GM13976 (cell line): ENCODE data around the gene RNPEPL1.

Experiments used
- DNase-seq: peaks from one replicate; pipeline ENCODE4 v3.0.0; 2012; ENCODE audit warnings: low spot score
- in situ Hi-C: fragments of 300-500 bp; cut with MboI; formaldehyde crosslinking; loops from one replicate; pipeline ENCODE4 v1.12.0; 2022; ENCODE audit warnings: low sequenced_read_pairs, mixed read lengths, inconsistent platforms; ENCODE audit not compliant: unreplicated experiment
- TF ChIP-seq, protein P1 (sequence below): IDR thresholded peaks from 2 replicates; pipeline ENCODE4 v1.5.1; 2012; ENCODE audit warnings: borderline replicate concordance, mild to moderate bottlenecking; ENCODE audit not compliant: insufficient read depth; ENCODE audit errors: extremely low read depth, missing control alignments, control extremely low read depth

The RNPEPL1 gene

DNA sequence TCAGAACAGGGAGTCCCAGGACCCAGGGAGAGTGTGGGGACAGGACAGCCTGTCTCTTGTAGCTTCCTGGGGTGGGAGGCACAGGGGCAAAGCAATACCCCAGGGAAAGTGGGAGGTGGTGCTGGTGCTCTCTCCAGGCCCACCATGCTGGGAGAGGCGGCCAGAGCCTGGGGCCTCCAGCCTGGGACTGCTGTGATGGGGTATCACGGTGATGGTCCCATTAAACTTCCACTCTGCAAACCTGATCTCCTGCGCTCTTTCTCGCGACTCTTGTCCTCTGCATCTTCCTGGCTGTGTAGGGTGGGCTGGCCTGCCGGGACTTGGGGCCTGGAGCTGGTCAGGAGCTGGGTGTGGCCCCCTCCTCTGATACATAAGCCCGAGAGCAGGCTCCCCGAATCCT, 10.2 kb downstream of the RNPEPL1 start:
- no peak for DNase-seq
- TF ChIP-seq, protein P1, sequence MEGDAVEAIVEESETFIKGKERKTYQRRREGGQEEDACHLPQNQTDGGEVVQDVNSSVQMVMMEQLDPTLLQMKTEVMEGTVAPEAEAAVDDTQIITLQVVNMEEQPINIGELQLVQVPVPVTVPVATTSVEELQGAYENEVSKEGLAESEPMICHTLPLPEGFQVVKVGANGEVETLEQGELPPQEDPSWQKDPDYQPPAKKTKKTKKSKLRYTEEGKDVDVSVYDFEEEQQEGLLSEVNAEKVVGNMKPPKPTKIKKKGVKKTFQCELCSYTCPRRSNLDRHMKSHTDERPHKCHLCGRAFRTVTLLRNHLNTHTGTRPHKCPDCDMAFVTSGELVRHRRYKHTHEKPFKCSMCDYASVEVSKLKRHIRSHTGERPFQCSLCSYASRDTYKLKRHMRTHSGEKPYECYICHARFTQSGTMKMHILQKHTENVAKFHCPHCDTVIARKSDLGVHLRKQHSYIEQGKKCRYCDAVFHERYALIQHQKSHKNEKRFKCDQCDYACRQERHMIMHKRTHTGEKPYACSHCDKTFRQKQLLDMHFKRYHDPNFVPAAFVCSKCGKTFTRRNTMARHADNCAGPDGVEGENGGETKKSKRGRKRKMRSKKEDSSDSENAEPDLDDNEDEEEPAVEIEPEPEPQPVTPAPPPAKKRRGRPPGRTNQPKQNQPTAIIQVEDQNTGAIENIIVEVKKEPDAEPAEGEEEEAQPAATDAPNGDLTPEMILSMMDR, result no peak
- in situ Hi-C loops, result no loop called here

GRCh38 chr2:240579071-240579762, 10.9 kb downstream of the RNPEPL1 start:
- TF ChIP-seq, protein P1, result no peak
- DNase-seq, result no peak
- in situ Hi-C loops, result no loop called here

DNA sequence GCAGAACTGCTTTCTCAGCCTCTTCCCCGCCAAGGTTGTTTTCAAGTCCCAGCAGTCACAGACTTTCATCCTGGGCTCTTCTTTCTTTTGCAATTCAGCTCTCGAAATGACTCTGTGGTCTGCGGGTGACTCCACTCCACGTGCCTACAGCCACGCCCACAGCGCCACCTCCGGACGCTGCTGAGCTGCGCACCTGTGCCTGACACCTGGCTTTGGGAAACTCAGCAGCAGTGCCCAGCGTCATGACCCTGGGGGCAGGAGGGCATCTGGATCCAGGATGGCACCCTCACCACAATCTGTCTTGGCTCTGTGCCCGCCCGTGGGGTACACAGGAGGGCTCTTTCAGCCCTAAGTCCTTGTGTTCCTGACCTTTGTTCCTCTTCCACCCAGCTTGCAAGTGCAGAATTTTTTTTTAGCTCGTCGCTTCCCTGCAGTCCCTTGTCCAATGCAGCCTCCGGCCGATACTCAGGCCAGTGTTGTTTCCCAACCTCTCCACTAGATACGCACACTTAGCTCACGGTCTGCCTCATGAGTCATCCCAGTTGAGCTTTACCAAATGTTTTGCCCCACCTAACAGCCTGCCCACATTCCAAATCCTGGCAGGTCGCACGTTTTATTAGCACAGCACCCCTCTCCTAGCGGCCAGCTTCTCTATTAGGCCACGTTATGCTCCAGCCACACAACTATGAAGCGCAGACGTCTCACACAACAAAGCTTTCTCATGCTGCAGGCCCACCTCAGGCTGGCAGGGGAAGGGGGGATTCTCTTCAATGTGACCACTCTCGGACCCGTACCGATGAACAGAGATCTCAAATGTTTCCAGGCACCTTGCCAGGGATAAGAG, 11.7 kb downstream of the RNPEPL1 start:
- DNase-seq, result peak; percentile 69
- TF ChIP-seq, protein P1, result peak; percentile 68
- in situ Hi-C loops, result no loop called here

DNA sequence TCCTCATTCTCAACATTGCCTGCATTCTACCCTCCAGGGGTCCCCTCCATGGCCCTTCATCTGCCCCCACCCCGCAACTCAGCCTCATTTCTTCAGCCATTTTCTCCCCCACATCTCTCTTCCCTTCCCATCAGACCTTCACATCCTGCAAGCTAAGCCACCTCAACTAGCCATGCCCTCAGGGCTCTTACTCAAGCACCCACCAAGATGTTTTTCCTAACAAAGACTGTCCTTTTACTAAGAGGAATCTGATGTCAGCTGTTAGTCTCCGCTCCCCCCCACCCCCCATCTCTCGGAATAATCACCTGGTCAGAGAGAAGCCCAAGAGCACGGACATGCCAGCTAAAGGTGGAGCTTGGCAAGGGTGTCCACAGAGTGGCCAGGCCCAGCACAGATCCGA, 13.5 kb downstream of the RNPEPL1 start:
- no peak for DNase-seq
- in situ Hi-C loops, result no loop called here
- TF ChIP-seq, protein P1, result no peak

DNA sequence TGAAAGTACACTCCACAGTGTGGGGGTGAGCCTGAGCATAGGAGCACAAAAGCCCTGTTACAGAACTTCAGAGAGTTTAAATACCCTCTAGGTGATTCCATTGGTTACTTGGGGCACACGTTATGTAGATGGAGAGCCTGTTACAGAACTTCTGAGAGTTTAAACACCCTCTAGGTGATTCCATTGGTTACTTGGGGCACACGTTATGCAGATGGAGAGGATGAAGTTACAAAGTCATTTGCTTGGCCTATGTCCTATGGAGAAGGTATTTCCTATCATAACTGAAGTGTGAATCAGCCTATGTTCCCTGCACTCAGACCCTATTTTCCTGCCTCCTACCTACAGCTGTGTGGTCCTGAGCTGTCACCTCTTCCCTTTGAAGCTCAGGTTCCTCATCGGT, 14.5 kb downstream of the RNPEPL1 start:
- in situ Hi-C loops, result no loop called here
- TF ChIP-seq, protein P1, result no peak
- no peak for DNase-seq

DNA sequence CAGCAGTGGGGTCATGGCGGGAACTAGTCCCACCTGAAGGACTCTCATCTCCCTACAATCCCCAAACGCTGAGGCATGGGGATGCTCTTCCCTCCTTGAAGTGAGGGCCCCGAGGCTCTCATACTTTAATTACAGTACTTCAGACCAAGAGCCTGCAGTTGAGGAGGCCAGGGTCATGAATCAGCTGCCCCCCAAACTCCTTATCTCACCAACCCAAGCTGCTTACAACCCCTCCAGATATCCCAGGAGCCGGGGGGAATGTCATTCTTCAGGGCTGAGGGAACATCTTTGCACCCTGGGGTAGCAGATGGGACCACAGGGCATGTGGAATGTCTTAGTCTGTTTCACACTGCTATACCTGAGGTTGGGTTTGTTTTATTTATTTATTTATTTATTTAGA, 15.5 kb downstream of the RNPEPL1 start:
- TF ChIP-seq, protein P1, result no peak
- in situ Hi-C loops, result no loop called here
- DNase-seq, result no peak
